Measurements from ENCODE around the gene MAML1. TPM values are rescaled to one million over a fixed set of nuclear protein-coding genes. Genes with fewer than 3 reads are reported as not detected.

MAML1 gene
- total and polyA plus RNA-seq, 7 experiments from 2014 or later = 3.5 to 51.2 (median 33.4) TPM

DNA sequence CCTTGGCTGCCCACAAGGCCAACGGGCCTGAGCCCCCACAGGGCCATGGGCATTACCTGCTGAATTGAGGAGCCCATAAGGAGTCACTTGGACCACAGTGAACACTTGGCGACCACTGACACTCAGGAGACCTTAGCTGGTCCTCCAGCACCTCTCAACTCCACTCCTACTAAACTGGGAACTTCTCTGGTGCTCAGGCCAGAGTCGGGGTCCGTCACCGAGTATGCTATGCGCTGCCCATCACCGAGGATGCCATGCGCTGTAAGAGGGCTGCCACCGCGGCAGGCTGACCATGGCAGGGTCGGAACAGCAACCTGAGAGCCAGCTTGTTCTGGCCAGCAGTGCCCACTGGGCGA, 87.5 kb downstream of the MAML1 start:
- peaks cover 0 to 3% (median 0%) of the 10 kb centered on the region in 5 donors for H3K27me3 Mint-ChIP-seq
- POLR2A ChIA-PET = interaction anchor here (0.7 to 10.0 kb wide), 20 partner anchors 9 to 261 kb away, joined by 3 to 136 read pairs (median 4); partner anchors contain the start of genes HNRNPH1, MGAT4B and MRNIP

DNA sequence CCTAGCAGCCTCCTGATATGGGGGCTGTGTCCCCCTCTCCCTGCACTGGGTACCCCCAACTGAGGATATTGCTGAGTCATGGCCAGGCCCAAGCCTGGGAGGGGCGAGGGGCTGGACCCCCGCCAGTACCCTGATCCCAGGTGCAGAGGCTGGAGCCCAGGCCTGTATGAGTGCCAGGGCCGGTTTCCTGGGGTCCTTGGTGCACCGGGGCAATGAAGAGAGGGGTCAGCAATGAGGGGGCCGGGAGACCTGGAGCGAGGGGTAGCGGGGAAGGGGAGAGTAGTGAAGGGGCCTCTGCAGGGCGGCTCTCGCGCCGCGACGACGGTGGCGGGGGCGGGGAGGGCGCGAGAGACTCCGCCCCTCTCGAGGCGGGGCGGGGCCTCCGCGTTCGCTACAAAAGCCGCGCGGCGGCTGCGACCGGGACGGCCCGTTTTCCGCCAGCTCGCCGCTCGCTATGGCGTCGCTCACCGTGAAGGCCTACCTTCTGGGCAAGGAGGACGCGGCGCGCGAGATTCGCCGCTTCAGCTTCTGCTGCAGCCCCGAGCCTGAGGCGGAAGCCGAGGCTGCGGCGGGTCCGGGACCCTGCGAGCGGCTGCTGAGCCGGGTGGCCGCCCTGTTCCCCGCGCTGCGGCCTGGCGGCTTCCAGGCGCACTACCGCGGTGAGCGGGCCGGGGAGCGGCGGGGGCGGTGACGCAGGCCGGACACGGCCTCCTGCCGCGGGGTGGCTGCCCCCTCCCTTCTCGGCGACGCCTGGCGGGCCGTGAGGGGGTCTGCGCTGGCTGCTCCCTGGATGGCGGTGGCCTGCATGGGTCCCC, 88.1 kb downstream of the MAML1 start, which contains the start of gene SQSTM1:
Gene SQSTM1 (plus strand): TSS at position 423 of the 815 bp plus-strand sequence. CDS start 32 bp downstream, at position 455.
- ChIA-PET POLR2A (interaction anchor here (0.7 to 10.0 kb wide), 18 partner anchors 9 to 261 kb away, joined by 3 to 136 read pairs (median 4); partner anchors contain the start of genes HNRNPH1, MGAT4B and MRNIP), CTCF (interaction anchor here (0.5 to 2.6 kb wide), 2 partner anchors 18 to 650 kb away, joined by 3 to 8 read pairs; no protein-coding TSS in a partner anchor)
- H3K27me3 Mint-ChIP-seq = peaks cover 0 to 2% (median 0%) of the 10 kb centered on the region in 5 donors
- Histone ChIP-seq H3K4me3 (ENCODE audit: low read length) (peak within 1 kb of the TSS; percentile 87), H3K36me3 (ENCODE audit: control insufficient read depth in 2 of 3, insufficient read depth in 3 of 3, low read length in 3 of 3) (peaks cover 7 to 33% (median 11%) of the 10 kb centered on the region in 3 experiments), H3K9me3 (ENCODE audit: control insufficient read depth in 2 of 3, low read length in 3 of 3) (no peaks in the 10 kb centered on the region), H3K4me1 (ENCODE audit: control insufficient read depth in 2 of 2, insufficient read depth in 2 of 2, low read length in 2 of 2) (peaks cover 31 to 36% of the 10 kb centered on the region in 2 donors), H3K27ac (ENCODE audit: low read depth, low read length) (peak within 1 kb of the TSS; percentile 96), H3K27me3 (ENCODE audit: control insufficient read depth in 2 of 2, insufficient read depth in 2 of 2, low read length in 2 of 2) (no peaks in the 10 kb centered on the region)
- ATAC-seq = peak; percentile 70
- H3K9me3 Mint-ChIP-seq = peaks cover 0 to 3% (median 0%) of the 10 kb centered on the region in 11 donors
- peaks cover 3 to 14% (median 6%) of the 10 kb centered on the region in 5 donors for H3K36me3 Mint-ChIP-seq
- H3K27ac Mint-ChIP-seq = peak within 1 kb of the TSS; percentile 79 to 97 (median 94)
- DNase-seq = peak; percentile 66 to 91 (median 81)
- intact Hi-C loops (cut with micrococcal nuclease) = loop anchor here (1.0 to 10.0 kb wide), 13 partner anchors 9 to 1402 kb away; partner anchors contain the start of genes HNRNPH1 (in 2 of the 2), MAML1 (in 2 of the 2), MRNIP (in 2 of the 2) and TBC1D9B (in 2 of the 2)
- H3K4me1 Mint-ChIP-seq = peaks cover 30 to 64% (median 46%) of the 10 kb centered on the region in 7 donors
- peak within 1 kb of the TSS; percentile 88 to 98 (median 95) for H3K4me3 Mint-ChIP-seq

More for the DNA sequence above, 87.5 kb downstream of the MAML1 start:
- Histone ChIP-seq H3K4me1 (ENCODE audit: control insufficient read depth in 2 of 2, insufficient read depth in 2 of 2, low read length in 2 of 2) (peaks cover 31 to 36% of the 10 kb centered on the region in 2 donors), H3K27ac (ENCODE audit: low read depth, low read length) (peak overlapping the region; percentile 96), H3K4me3 (ENCODE audit: low read length) (peak overlapping the region; percentile 87), H3K36me3 (ENCODE audit: control insufficient read depth in 2 of 3, insufficient read depth in 3 of 3, low read length in 3 of 3) (peaks cover 1 to 27% (median 5%) of the 10 kb centered on the region in 3 experiments), H3K27me3 (ENCODE audit: control insufficient read depth in 2 of 2, insufficient read depth in 2 of 2, low read length in 2 of 2) (no peaks in the 10 kb centered on the region), H3K9me3 (ENCODE audit: control insufficient read depth in 2 of 3, low read length in 3 of 3) (no peaks in the 10 kb centered on the region)
- Mint-ChIP-seq H3K9me3 (peaks cover 0 to 3% (median 0%) of the 10 kb centered on the region in 11 donors), H3K27ac (peak overlapping the region; percentile 62 to 91 (median 83)), H3K4me3 (peak overlapping the region; percentile 78 to 96 (median 81)), H3K4me1 (peaks cover 30 to 63% (median 47%) of the 10 kb centered on the region in 7 donors), H3K36me3 (peaks cover 3 to 13% (median 4%) of the 10 kb centered on the region in 5 donors)
- intact Hi-C loops (cut with micrococcal nuclease) = loop anchor here (1.0 to 10.0 kb wide), 10 partner anchors 9 to 1403 kb away; partner anchors contain the start of genes HNRNPH1 (in 1 of the 2), MGAT1 (in 1 of the 2), MGAT4B (in 1 of the 2) and MRNIP (in 1 of the 2)
- DNase-seq = no peak
- CTCF ChIA-PET = interaction anchor here (0.5 to 2.6 kb wide), 2 partner anchors 18 to 651 kb away, joined by 3 to 8 read pairs; no protein-coding TSS in a partner anchor
- no peak for ATAC-seq

DNA sequence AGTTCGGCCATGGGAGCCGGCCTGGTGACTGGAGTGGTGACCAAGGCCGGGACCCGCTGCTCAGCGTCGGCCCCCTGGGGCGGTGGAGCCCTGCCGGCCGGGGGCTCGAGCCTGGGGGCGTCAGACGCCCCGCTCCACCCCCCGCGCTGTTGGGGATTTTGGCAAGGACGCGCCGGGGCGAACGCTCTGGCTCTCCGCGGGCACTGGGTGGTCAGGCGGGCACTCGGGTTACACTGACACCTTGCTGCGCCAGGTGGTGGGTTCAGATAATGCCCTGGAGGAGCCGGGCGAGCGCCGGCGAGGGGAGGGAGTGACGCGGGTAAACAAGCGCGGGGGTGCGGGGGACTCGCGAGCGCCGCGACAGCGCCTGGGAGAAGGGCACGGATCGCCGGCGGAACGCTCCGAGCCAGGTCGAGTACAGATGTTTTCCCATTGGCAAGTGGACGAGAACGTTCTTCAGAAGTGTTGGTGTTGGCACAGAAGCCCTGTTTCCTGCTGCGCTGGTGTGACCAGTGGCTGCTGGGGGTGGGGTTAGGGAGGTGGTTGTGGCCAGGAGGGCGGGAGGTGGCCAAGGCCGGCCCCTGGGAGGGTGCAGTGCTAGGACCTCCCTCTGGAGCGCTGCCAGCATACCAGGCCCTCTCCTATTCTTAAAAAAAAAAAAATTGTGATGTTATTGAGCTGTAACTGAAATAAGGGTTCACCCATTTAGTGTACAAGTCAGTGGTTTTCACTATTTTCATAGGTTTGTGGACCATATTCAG, 88.9 kb downstream of the MAML1 start:
- Mint-ChIP-seq H3K36me3 (peaks cover 3 to 10% (median 6%) of the 10 kb centered on the region in 5 donors), H3K4me3 (peak overlapping the region; percentile 88 to 98 (median 95)), H3K27me3 (no peaks in the 10 kb centered on the region), H3K4me1 (peaks cover 30 to 61% (median 42%) of the 10 kb centered on the region in 7 donors), H3K9me3 (peaks cover 0 to 3% (median 0%) of the 10 kb centered on the region in 11 donors), H3K27ac (peak overlapping the region; percentile 79 to 97 (median 94))
- ChIA-PET POLR2A (interaction anchor here (0.6 to 10.0 kb wide), 23 partner anchors 9 to 262 kb away, joined by 3 to 136 read pairs (median 3); partner anchors contain the start of genes HNRNPH1, MGAT4B and MRNIP), CTCF (interaction anchor here (2.6 kb wide), 1 partner anchor 19 kb away, joined by 8 read pairs; no protein-coding TSS in a partner anchor)
- H3K27me3 ChIP-seq (ENCODE audit: control insufficient read depth in 2 of 2, insufficient read depth in 2 of 2, low read length in 2 of 2) = no peaks in the 10 kb centered on the region
- H3K27ac ChIP-seq (ENCODE audit: low read depth, low read length) = peak overlapping the region; percentile 96
- intact Hi-C loops (cut with micrococcal nuclease) = loop anchor here (1.0 to 10.0 kb wide), 10 partner anchors 15 to 1401 kb away; partner anchors contain the start of genes MAML1 (in 2 of the 2), TBC1D9B (in 2 of the 2), HNRNPH1 (in 1 of the 2) and MGAT1 (in 1 of the 2)
- H3K4me1 ChIP-seq (ENCODE audit: control insufficient read depth in 2 of 2, insufficient read depth in 2 of 2, low read length in 2 of 2) = peaks cover 31 to 36% of the 10 kb centered on the region in 2 donors
- H3K4me3 ChIP-seq (ENCODE audit: low read length) = peak overlapping the region; percentile 87
- DNase-seq = peak; percentile 72 to 88 (median 85)
- H3K36me3 ChIP-seq (ENCODE audit: control insufficient read depth in 2 of 3, insufficient read depth in 3 of 3, low read length in 3 of 3) = peaks cover 8 to 41% (median 14%) of the 10 kb centered on the region in 3 experiments
- H3K9me3 ChIP-seq (ENCODE audit: control insufficient read depth in 2 of 3, low read length in 3 of 3) = no peaks in the 10 kb centered on the region
- ATAC-seq = peak; percentile 73

DNA sequence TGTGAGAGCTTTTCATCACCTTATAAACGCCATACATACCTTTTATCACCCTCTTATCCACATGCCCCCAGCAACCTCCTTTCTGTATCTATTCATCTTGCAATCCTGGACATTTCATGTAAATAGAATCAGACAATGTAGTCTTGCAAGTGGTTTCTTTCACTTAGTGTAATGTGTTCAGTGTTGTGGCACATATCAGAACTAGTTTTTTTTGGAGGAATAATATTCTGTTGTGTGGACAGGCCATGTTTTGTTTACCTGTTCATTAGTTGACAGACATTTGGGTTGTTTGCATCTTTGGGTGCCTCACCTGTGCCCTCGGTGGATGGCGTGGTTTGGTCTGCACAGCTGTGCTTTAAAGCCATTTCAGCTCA, 89.4 kb downstream of the MAML1 start:
- no peak for DNase-seq
- no peaks in the 10 kb centered on the region for H3K9me3 ChIP-seq (ENCODE audit: control insufficient read depth in 2 of 3, low read length in 3 of 3)
- Mint-ChIP-seq H3K4me3 (peak overlapping the region; percentile 88 to 98 (median 95)), H3K27ac (peak overlapping the region; percentile 79 to 97 (median 94)), H3K4me1 (peaks cover 30 to 65% (median 47%) of the 10 kb centered on the region in 7 donors), H3K27me3 (no peaks in the 10 kb centered on the region), H3K9me3 (peaks cover 0 to 3% (median 0%) of the 10 kb centered on the region in 11 donors), H3K36me3 (peaks cover 3 to 16% (median 6%) of the 10 kb centered on the region in 5 donors)
- peak overlapping the region; percentile 87 for H3K4me3 ChIP-seq (ENCODE audit: low read length)
- ChIA-PET CTCF (no interaction called here), POLR2A (interaction anchor here (0.6 to 10.0 kb wide), 16 partner anchors 8 to 199 kb away, joined by 3 to 136 read pairs (median 3); partner anchors contain the start of genes HNRNPH1, MGAT4B and MRNIP)
- no peak for ATAC-seq
- H3K36me3 ChIP-seq (ENCODE audit: control insufficient read depth in 2 of 3, insufficient read depth in 3 of 3, low read length in 3 of 3) = peaks cover 8 to 46% (median 19%) of the 10 kb centered on the region in 3 experiments
- no peaks in the 10 kb centered on the region for H3K27me3 ChIP-seq (ENCODE audit: control insufficient read depth in 2 of 2, insufficient read depth in 2 of 2, low read length in 2 of 2)
- H3K4me1 ChIP-seq (ENCODE audit: control insufficient read depth in 2 of 2, insufficient read depth in 2 of 2, low read length in 2 of 2) = peaks cover 31 to 36% of the 10 kb centered on the region in 2 donors
- intact Hi-C loops (cut with micrococcal nuclease) = loop anchor here (5.0 to 10.0 kb wide), 3 partner anchors 85 to 267 kb away; partner anchors contain the start of genes RUFY1 (in 1 of the 2) and TBC1D9B (in 1 of the 2)
- H3K27ac ChIP-seq (ENCODE audit: low read depth, low read length) = peak overlapping the region; percentile 96

DNA sequence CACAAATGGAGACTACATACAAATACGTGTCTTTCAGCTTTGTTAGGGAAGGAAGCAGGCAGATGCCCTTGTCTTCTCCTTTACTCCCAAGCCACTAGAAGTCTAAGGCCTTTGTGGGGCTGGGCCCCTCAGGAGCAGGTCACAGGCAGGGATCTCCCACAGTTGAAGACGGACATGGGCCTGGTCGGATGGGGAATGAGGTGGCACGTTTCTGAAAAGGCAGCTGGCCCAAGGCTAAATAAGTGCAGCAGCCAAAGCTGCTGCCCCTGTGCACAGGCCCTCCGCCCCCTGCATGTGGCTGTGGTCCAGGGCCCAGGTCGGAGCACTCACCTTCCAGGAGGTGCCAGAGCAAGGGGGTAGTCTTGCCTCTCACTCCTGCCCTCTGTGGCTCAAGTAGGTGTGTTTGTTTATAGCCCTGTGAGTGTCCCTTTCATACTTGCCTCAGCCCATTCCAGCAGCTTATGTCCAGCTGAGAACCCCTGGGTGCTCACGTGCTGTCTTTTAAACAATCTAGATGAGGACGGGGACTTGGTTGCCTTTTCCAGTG, 89.9 kb downstream of the MAML1 start:
- Mint-ChIP-seq H3K27ac (peak overlapping the region; percentile 79 to 97 (median 94)), H3K9me3 (peaks cover 0 to 3% (median 0%) of the 10 kb centered on the region in 11 donors), H3K27me3 (no peaks in the 10 kb centered on the region), H3K36me3 (peaks cover 3 to 18% (median 6%) of the 10 kb centered on the region in 5 donors), H3K4me3 (peak overlapping the region; percentile 88 to 98 (median 95)), H3K4me1 (peaks cover 30 to 65% (median 45%) of the 10 kb centered on the region in 7 donors)
- peak overlapping the region; percentile 87 for H3K4me3 ChIP-seq (ENCODE audit: low read length)
- DNase-seq (no peak), ATAC-seq (no peak)
- no peaks in the 10 kb centered on the region for H3K9me3 ChIP-seq (ENCODE audit: control insufficient read depth in 2 of 3, low read length in 3 of 3)
- POLR2A ChIA-PET = interaction anchor here (0.6 to 10.0 kb wide), 17 partner anchors 8 to 123 kb away, joined by 3 to 136 read pairs (median 3); partner anchors contain the start of genes MGAT4B and MRNIP
- H3K27ac ChIP-seq (ENCODE audit: low read depth, low read length) = peak overlapping the region; percentile 96
- peaks cover 31 to 36% of the 10 kb centered on the region in 2 donors for H3K4me1 ChIP-seq (ENCODE audit: control insufficient read depth in 2 of 2, insufficient read depth in 2 of 2, low read length in 2 of 2)
- intact Hi-C loops (cut with micrococcal nuclease) = loop anchor here (5.0 to 10.0 kb wide), 3 partner anchors 85 to 268 kb away; partner anchors contain the start of genes RUFY1 (in 1 of the 2) and TBC1D9B (in 1 of the 2)
- H3K36me3 ChIP-seq (ENCODE audit: control insufficient read depth in 2 of 3, insufficient read depth in 3 of 3, low read length in 3 of 3) = peaks cover 8 to 51% (median 20%) of the 10 kb centered on the region in 3 experiments
- no peaks in the 10 kb centered on the region for H3K27me3 ChIP-seq (ENCODE audit: control insufficient read depth in 2 of 2, insufficient read depth in 2 of 2, low read length in 2 of 2)
- CTCF ChIA-PET = no interaction called here

Data from naive thymus-derived CD4-positive, alpha-beta T cell (primary cell).